Activated T-helper 2 cell treated with anti-CD3 and anti-CD28 coated beads, Interferon-gamma antibody, Interleukin-2, Interleukin-4, amounts not matched to agents 10 μg/mL and 5 μg/mL and 100 μg/mL, durations not matched to agents 14 hours and 24 hours and 36 hours (primary cell): ENCODE results near the gene POLR1H. TPM values are rescaled to one million over a fixed set of nuclear protein-coding genes. Genes with fewer than 3 reads are reported as not detected.

ENCODE experiments used
- DNase-seq: peaks from one replicate; pipeline ENCODE4 v3.0.0; 2021; ENCODE audit warnings: low spot score
- H3K27ac Mint-ChIP-seq: one replicate; pipeline ENCODE4 v1.8.0; 2021; ENCODE audit warnings: mixed read lengths
- H3K27me3 Mint-ChIP-seq: one replicate; pipeline ENCODE4 v1.8.0; 2021; ENCODE audit warnings: low read depth, mixed read lengths
- H3K36me3 Mint-ChIP-seq: one replicate; pipeline ENCODE4 v1.8.0; 2021; ENCODE audit warnings: low read depth, mixed read lengths
- H3K4me1 Mint-ChIP-seq: one replicate; pipeline ENCODE4 v1.8.0; 2021; ENCODE audit warnings: low read depth, mixed read lengths
- H3K4me3 Mint-ChIP-seq: one replicate; pipeline ENCODE4 v1.8.0; 2021; ENCODE audit warnings: low read depth, mild to moderate bottlenecking, moderate library complexity, mixed read lengths
- H3K9me3 Mint-ChIP-seq: one replicate; pipeline ENCODE4 v1.8.0; 2021; ENCODE audit warnings: mixed read lengths
- intact Hi-C: fragments of 100-400 bp; cut with micrococcal nuclease; formaldehyde crosslinking; loops from one replicate; pipeline ENCODE4 v1.15.1; 2023
- total RNA-seq: library from RNA; stranded (reverse); gene quantifications from 2 replicates; pipeline ENCODE4 v1.2.3, GENCODE V29; 2022

The POLR1H gene
- total RNA-seq, 1 donor from 2014 or later: 76.0 TPM

DNA sequence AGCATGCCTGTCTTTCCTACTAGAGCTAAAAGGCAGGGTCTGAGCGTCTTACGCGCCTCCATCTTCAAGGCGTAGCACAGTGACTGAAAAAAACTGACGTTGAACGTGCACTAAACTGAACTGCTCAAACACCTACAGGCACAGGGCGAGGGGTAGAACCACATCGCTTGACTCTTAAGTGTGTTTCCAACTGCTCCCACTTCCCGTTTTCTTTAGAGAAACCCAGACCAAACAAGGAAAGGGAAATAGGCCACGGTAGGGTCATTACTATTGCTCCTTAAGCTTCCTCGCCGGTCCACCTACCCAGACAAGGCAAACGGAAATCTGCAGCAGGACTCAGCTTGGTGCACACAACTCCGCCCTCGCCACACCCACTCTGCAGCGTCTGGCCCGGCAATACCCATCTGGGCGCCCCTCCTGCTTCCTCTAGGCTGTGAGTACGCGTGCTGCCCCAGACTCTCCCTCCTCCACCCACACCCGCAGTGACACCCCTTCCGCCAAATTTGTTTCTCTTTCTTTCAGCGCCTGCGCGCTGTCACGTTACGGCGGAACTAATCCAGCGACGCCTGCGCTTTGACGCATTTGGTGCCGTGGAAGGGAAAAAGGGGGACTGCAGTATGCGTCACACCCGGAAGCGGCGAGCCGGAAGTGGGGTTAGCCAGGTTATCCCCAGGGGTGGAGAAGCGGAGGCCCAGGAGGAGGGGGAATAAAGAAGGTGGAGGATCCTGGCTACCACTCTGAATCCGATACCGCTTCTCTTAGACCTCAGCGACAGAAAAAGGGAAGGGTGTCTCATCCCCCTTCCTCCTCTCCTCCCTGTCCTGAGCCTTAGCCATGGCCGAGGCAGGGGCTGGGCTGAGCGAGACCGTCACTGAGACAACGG, 5.8 kb downstream of the POLR1H start, which contains the start of gene PPP1R11:
Gene PPP1R11 (plus strand): TSS at position 622 of the 883 bp plus-strand sequence. CDS start 213 bp downstream, at position 835.
- Mint-ChIP-seq H3K9me3 (no peaks in the 10 kb centered on the region), H3K4me3 (peak within 1 kb of the TSS; percentile 93), H3K27ac (peak within 1 kb of the TSS; percentile 96), H3K27me3 (peaks cover 10% of the 10 kb centered on the region), H3K36me3 (peaks cover 64% of the 10 kb centered on the region), H3K4me1 (peaks cover 42% of the 10 kb centered on the region)
- intact Hi-C loops: loop anchor here (2.0 to 5.0 kb wide), 3 partner anchors 35 to 260 kb away; partner anchors contain the start of genes TRIM26 and TRIM39
- DNase-seq: peak; percentile 99

GRCh38 chr6:30067460-30068139, 6.5 kb downstream of the POLR1H start:
- peaks cover 40% of the 10 kb centered on the region for H3K4me1 Mint-ChIP-seq
- H3K9me3 Mint-ChIP-seq: no peaks in the 10 kb centered on the region
- intact Hi-C loops: loop anchor here (2.0 to 5.0 kb wide), 3 partner anchors 35 to 260 kb away; partner anchors contain the start of genes TRIM26 and TRIM39
- H3K4me3 Mint-ChIP-seq: peak overlapping the region; percentile 93
- H3K27ac Mint-ChIP-seq: peak overlapping the region; percentile 96
- DNase-seq: no peak
- peaks cover 61% of the 10 kb centered on the region for H3K36me3 Mint-ChIP-seq
- peaks cover 18% of the 10 kb centered on the region for H3K27me3 Mint-ChIP-seq

DNA sequence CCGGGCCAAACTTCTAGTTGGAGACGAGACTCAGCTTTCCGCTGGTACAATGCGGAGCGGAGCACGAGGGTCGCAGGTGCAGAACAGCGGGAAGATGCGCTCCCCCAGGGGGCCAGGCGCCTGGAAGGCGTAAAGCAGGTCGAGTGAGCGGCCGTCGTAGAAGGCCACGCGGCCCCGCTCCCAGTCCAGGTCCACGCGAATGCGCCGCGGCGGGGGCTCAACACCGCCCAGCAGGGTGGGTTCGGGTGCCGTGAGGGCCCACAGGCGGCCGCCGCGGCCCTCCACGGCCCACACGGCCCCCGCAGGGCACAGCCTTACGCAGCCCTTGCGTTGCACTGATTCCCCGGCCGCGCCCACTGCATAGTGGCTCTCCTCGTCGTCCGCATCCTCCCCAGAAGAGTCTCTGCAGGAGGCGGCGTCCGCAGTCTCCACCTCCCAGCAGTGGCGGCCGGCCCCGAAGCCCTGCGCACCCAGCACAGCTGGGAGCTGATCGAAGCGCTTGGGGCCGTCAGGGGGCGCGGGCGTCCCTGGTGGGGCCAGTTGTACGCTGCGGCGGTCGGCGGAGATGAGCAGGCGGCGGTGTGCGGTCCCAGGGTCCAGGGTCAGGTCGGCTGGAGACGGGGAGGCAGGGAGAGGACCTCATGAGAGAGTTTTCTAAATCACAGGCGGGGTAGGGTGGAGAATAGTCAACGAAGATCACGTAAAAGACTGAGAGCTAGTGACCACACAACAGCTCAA, 10.2 kb downstream of the POLR1H start:
- H3K9me3 Mint-ChIP-seq: no peaks in the 10 kb centered on the region
- H3K27me3 Mint-ChIP-seq: peaks cover 50% of the 10 kb centered on the region
- DNase-seq: no peak
- intact Hi-C loops: no loop called here
- no peak overlapping the region for H3K4me3 Mint-ChIP-seq
- peaks cover 27% of the 10 kb centered on the region for H3K4me1 Mint-ChIP-seq
- H3K36me3 Mint-ChIP-seq: peaks cover 42% of the 10 kb centered on the region
- no peak overlapping the region for H3K27ac Mint-ChIP-seq

GRCh38 chr6:30071858-30072257, 10.8 kb downstream of the POLR1H start:
- peaks cover 31% of the 10 kb centered on the region for H3K4me1 Mint-ChIP-seq
- no peak overlapping the region for H3K4me3 Mint-ChIP-seq
- no peak overlapping the region for H3K27ac Mint-ChIP-seq
- H3K36me3 Mint-ChIP-seq: peaks cover 42% of the 10 kb centered on the region
- no peaks in the 10 kb centered on the region for H3K9me3 Mint-ChIP-seq
- intact Hi-C loops: no loop called here
- no peak for DNase-seq
- peaks cover 56% of the 10 kb centered on the region for H3K27me3 Mint-ChIP-seq

DNA sequence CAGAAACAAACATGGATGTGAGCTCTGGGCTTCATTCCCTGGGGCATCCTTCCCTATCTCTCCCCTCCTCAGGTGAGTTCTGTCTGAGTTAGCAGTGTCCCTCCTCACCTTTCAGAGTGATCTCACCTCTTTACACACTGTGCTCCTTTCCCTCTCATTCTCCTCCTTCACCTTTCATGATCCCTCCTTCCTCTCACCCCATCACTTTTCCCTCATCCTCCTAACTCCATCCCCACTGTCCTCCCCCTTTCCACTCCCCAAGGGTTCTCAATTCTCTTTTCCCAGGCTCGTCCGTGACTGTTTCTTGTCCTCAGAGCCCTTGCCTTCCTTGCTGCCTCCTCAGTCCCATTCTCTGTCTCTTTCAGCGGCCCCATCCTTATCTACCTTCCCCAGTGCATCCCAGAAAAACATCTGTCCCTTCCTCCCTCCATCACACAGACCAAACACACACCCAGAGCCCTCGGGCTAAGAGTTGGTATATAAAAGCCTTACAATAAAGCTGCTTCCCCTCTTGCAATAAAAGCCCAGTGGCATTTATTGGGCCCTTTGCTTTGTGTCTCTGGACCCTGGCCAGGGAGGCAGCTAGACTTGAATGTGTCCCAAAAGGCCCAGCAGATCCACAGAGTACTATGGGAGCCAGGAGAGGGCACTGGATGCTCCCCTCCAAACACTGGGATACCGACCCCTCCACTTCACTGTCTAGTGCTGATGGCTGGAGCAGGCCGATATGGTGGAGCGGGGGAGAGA, 12.6 kb downstream of the POLR1H start:
- DNase-seq: no peak
- no peak overlapping the region for H3K27ac Mint-ChIP-seq
- peaks cover 66% of the 10 kb centered on the region for H3K27me3 Mint-ChIP-seq
- H3K36me3 Mint-ChIP-seq: peaks cover 28% of the 10 kb centered on the region
- no peaks in the 10 kb centered on the region for H3K9me3 Mint-ChIP-seq
- intact Hi-C loops: no loop called here
- no peak overlapping the region for H3K4me3 Mint-ChIP-seq
- H3K4me1 Mint-ChIP-seq: peaks cover 30% of the 10 kb centered on the region

DNA sequence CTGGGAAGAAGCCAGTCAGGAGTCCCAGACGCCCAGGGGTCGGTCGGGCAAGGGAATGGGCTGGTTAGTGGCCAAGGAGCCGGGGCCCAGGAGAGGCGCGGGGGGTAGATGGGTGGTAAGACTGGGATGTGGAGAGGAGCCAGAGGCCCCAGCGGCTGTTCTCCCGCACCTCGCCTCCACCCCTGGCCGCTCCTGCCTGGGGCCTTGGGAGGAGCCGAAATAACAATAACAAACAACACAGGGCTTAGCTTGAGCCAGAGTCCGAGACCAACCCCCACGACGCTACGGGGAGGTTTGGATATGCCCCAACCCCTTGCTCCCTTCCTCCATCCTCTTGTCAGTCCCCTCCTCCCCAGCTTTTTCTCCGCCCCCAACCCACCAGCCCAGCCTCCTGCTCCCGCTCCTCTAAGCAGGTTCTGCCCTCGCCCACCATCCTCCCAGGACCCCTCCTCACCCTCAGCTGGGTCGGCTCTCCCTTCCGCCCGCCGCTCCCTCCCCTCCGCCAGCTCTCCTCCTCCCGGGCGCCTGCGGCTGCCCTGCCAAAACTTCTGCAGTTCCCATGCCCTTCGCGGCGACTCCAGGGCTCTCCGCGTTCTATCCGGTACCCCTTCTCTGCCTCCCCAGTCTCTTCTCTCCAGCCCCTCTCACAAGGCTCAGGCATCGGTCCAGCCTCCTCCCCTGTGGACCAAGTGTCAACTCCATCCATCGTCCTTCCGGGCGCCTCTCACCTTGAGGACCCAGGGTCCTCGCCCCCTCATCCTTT, 13.4 kb downstream of the POLR1H start:
- H3K4me3 Mint-ChIP-seq: no peak overlapping the region
- peaks cover 74% of the 10 kb centered on the region for H3K27me3 Mint-ChIP-seq
- peaks cover 19% of the 10 kb centered on the region for H3K36me3 Mint-ChIP-seq
- intact Hi-C loops: no loop called here
- no peaks in the 10 kb centered on the region for H3K9me3 Mint-ChIP-seq
- H3K27ac Mint-ChIP-seq: no peak overlapping the region
- peaks cover 30% of the 10 kb centered on the region for H3K4me1 Mint-ChIP-seq
- no peak for DNase-seq

DNA sequence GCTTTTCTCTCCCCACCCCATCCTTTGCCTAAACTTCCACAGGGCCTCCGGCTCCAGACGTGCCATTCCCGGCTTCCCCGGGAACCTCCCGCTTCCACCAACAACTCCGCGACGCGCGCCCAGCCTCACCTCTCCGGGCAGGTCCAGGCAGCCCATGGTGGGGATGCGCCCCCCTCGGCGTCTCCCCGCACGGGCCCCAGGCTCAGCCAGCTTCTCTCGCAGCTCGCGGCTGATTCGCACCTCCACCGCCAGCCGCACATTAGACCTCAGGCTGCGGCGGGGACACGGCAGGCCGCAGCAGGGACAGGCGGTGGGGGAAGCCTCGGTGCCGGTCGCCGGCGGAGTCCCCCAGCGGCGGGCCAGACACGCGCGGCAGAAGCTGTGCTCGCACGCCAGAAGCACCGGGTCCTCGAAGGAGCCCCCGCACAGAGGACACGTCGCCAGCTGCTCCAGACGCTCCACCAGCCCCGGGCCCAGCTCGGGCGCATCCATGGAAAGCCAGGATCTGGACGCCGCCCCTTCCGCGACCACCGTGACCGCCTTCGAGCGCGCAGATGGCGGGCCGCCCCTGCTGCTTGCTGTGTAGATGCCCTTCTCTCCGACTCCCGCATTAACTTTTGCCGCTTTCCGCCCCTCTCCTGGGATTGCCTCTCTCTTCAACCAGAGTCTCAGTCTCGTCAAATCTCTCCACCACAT, 14.2 kb downstream of the POLR1H start, which contains the start of gene RNF39:
Gene RNF39 (minus strand): TSS at position 676 of the 696 bp plus-strand sequence. CDS start 184 bp downstream, at position 492.
- intact Hi-C loops: no loop called here
- no peak for DNase-seq
- no peaks in the 10 kb centered on the region for H3K9me3 Mint-ChIP-seq
- peak within 1 kb of the TSS; percentile 30 for H3K4me3 Mint-ChIP-seq
- H3K36me3 Mint-ChIP-seq: peaks cover 12% of the 10 kb centered on the region
- peaks cover 78% of the 10 kb centered on the region for H3K27me3 Mint-ChIP-seq
- no peak within 1 kb of the TSS for H3K27ac Mint-ChIP-seq
- peaks cover 30% of the 10 kb centered on the region for H3K4me1 Mint-ChIP-seq

GRCh38 chr6:30075790-30076732, 15.0 kb downstream of the POLR1H start:
- H3K4me3 Mint-ChIP-seq: peak overlapping the region; percentile 30
- no peak overlapping the region for H3K27ac Mint-ChIP-seq
- DNase-seq: no peak
- peaks cover 27% of the 10 kb centered on the region for H3K4me1 Mint-ChIP-seq
- peaks cover 6% of the 10 kb centered on the region for H3K36me3 Mint-ChIP-seq
- intact Hi-C loops: no loop called here
- H3K9me3 Mint-ChIP-seq: no peaks in the 10 kb centered on the region
- H3K27me3 Mint-ChIP-seq: peaks cover 74% of the 10 kb centered on the region

GRCh38 chr6:30077218-30077617, 16.2 kb downstream of the POLR1H start:
- intact Hi-C loops: no loop called here
- Mint-ChIP-seq H3K27me3 (peaks cover 65% of the 10 kb centered on the region), H3K4me1 (peaks cover 21% of the 10 kb centered on the region), H3K27ac (no peak overlapping the region), H3K4me3 (no peak overlapping the region), H3K9me3 (no peaks in the 10 kb centered on the region), H3K36me3 (no peaks in the 10 kb centered on the region)
- no peak for DNase-seq

DNA sequence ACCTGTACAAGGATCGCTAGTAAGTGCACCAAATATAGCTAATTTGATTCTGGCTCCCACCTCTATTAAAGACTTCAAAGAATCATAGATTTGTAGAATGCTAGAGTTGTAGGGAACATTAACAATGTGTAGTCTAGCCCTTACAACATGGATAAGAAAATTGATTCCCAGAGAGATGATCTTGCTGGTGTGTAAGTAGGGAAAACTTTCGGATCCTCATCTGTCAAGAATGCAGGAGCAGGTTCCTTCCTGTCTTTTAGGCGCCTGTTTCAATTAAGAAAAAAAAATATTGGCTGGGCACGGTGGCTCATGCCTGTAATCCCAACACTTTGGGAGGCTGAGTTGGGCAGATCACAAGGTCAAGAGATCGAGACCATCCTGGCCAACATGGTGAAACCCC, 26.8 kb downstream of the POLR1H start:
- H3K4me1 Mint-ChIP-seq: no peaks in the 10 kb centered on the region

More for the DNA sequence above, 26.8 kb downstream of the POLR1H start:
- intact Hi-C loops: no loop called here
- DNase-seq: no peak
- H3K36me3 Mint-ChIP-seq: no peaks in the 10 kb centered on the region
- no peak overlapping the region for H3K4me3 Mint-ChIP-seq
- peaks cover 47% of the 10 kb centered on the region for H3K27me3 Mint-ChIP-seq
- no peaks in the 10 kb centered on the region for H3K9me3 Mint-ChIP-seq
- no peak overlapping the region for H3K27ac Mint-ChIP-seq
